Measurements from ENCODE around the gene AFF1.
A peak's percentile ranks its signal among the peaks of the same experiment; 100 is the strongest.
"Not testable (repeated sequence)": the region's sequence is repeated elsewhere in the genome, so short reads cannot be mapped to it uniquely, and the experiment has no call there.

AFF1 gene

DNA sequence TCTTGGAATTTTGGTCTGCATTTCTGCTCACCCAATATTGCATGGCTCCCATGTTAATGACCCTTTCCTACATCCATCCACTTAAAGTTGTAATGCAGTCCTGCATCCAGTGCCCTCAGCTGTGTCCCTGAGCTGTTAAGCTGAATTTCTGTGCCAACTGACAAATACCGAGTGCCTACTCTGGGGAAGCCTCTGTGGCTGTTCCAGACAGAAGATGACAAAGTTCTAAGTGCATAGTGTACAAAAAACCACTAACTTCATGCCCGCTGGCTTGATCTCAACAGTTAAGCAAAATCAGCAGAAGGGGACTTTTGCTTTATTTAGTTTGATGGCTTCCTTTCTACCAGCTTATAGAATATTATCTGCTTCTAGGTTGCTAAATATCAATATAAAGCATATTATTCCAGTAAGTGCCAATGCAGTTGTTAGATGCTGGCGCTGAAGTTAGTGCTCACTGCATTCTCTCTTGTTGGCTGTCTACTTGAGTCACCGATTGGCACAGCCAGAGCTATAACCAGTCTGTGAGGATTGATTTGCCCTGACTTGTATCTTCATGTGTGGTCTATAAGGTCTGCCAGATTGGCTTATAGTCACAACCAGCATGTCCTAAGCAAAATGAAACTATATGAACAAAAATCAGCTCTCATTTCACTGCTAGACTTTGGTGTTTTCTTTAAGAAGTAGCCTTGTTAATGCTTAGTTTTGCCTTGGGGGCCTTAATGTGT lies 186.7 kb downstream of the AFF1 start:
- DNase-seq, result no peak

DNA sequence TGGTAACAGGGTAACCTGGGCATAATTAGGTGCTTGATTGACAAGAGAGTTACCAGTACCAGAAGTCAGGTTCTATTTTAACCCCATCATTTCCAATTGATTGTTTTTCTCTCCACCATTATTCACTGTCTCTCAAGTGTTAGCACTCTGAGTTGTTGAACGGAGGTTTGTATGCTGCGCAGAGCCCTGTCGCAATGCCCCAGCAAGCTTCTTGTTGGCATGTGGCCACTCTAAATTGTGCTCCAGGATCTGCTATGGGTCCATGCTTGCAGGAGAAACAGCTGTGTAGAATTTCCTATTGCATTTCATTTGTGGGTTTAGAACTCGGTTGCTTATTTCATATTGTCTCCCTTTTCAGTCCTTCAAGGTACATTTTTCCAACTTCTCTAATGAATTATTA lies 187.4 kb downstream of the AFF1 start:
- DNase-seq, result no peak

DNA sequence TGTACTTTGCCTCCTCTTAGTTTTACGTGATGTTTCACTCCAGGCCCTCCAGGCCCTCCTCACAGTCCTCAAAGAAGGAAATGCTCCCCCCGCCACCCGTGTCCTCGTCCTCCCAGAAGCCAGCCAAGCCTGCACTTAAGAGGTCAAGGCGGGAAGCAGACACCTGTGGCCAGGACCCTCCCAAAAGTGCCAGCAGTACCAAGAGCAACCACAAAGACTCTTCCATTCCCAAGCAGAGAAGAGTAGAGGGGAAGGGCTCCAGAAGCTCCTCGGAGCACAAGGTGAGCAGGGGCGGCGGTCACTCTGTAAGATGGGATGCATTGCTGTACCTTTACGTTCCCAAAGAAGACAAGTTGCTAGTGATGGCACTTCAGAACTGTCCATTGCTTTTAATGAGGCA lies 191.2 kb downstream of the AFF1 start:
- DNase-seq, result no peak

DNA sequence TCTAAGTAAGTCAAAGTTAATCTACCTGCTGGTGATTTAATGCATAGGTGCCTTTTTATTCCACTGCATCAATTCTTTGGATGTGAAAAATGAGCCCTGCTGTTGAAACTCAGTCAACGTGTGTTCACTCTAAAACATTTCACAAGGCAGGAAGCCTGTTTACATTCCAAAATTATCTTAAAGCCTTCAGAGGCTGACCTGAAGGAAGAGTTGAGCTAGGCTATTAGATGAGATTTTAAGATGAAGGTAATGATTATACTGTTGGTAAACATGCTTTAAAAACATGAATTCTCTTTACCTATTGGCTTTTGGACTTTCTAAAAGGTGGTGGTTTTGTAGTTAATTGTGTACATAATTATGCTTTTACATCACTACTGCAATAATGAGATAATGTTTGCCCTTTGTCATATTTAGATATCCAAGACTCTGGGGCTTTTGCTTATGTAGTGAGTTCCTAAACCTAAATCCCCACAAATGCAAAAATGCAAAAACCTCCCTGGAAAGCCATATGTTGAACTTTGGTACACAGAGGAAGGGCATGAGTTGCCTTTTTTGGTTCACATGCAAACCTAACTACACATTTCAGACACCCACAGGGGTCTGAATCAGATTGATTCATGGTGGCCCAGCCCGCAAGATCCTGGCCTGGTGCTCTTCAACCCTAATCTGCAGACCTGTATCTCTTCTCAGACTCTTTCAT lies 193.3 kb downstream of the AFF1 start:
- no peak for DNase-seq

DNA sequence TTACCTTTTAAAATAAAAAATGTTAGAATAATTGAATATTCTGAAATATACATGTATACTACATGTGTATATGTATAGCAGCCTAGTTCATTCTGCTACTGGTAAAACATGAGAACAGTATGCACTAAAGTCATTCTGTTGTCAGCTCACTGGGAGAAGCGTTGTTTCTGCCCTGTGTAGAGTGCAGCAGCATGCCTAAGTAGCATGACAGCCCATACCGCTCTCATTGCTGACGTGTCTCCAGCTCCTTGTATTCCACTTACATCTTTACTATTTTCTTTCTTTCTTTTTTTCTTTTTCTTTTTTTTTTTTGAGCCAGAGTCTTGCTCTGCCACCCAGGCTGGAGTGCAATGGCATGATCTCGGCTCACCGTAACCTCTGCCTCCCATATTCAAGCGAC lies 194.9 kb downstream of the AFF1 start:
- no peak for DNase-seq

DNA sequence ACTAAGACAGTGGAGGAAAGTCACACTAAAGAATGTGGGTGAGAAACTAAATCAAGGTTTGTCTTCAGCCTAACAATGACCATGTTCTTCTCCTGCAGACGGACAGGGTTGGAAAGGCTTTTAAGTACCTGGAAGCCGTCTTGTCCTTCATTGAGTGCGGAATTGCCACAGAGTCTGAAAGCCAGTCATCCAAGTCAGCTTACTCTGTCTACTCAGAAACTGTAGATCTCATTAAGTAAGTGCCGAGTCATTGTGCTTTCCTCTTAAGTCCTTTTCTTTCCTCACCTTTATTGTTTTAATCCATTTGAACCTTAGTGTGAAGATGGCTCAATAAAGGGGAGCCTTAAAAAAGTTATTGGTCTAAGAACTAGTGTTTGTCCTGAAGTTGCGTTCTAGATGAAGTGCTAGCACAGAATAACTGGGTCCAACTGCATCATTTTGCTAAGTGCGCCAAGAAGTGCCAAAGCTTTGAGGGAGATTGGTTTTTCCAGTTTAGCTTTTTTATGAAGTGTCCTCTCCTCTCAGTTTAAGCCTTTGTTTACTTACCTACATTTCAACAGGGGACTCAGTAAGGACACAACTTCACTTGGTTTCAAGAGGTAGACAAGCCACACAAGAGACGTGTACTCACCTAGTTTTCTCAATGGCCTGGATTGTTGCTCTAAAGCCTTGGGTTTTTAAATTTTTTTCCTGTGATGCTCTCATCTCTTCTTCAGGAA lies 196.3 kb downstream of the AFF1 start:
- no peak for DNase-seq

DNA sequence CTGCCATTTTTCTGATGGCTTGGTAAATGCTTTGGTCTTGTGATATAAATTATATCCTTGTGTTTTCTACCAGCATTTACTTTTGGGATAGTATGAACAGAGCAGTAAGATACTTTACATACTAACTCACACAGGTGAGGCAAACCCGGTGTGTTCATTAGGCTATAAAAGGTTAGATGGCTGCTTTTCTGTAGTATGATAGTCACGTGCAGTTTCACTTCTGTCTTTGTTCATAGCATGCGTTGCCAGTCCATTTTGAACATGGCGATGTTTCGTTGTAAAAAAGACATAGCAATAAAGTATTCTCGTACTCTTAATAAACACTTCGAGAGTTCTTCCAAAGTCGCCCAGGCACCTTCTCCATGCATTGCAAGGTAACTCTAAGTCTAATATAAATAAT lies 197.2 kb downstream of the AFF1 start:
- no peak for DNase-seq

DNA sequence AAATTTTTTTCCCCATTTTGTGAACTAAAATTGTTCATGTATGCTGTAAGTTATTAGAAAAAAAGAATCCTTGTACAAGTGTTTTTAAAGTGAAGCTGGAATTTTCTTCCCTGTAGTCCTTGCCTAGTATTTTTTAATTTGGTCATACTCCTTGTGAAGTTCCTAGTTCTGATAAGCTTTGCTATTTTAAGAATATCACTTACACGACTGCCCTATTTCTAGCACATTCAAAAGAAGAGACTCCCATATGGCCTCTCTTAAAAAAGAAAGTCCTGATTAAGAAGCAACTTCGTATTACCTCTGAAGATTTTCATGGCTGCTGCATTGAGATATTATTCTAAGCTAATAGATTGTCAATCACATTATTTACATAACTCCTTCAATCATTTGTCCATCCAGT lies 198.4 kb downstream of the AFF1 start:
- DNase-seq, result no peak

DNA sequence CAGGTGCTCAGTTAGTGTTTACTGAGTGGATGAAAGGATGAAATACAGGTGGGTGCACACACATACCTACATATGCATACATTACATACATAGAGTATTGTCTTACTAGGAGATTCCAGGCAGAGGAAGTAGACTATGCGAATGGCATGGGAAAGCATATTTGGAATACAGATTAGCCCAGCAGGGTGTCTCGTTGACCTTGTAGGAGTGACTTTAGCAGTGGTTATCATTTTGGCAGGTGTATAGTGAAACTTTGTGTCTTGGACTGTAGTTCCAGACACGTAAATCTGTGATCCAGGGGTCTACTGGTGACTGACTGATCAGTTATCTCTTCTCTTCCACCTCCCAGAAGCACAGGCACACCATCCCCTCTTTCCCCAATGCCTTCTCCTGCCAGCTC lies 199.3 kb downstream of the AFF1 start:
- no peak for DNase-seq

DNA sequence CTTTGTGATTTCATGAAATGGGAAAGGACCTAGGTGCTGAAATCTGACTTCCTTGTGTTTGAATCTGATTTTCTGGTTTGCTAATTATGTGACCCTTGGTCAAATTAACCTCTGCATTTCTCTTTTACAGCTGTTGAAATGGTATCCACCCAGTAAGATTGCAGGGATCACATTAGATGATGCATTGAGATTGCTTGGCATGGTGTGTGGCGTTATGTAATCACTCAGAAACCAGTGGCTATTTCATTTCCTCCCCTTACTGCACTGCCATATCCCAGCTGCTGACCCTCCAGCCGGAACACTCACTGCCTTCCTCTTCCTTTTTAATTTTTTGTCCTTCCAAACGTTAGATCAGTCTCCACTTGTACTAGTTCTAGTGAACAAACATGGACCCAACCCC lies 206.6 kb downstream of the AFF1 start:
- DNase-seq, result no peak

DNA sequence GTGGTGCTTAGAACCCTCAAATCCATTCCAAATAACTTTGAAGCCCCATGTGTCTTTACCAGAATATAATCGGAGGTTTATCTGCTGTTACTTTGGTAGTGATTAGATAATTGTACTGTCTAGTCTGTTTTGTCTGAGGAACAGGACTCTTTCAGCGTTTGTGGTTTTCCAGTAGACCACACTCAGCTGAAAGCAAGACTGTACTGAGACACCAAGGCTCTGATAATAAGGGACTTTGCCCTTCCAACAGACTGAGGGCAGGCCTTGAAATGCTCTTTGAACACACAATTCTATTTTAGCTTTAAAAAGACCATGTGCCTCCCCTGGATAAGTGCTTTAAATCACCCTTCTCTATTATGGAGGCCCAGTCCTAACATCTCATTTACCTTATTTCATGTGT lies 209.5 kb downstream of the AFF1 start:
- DNase-seq, result no peak

DNA sequence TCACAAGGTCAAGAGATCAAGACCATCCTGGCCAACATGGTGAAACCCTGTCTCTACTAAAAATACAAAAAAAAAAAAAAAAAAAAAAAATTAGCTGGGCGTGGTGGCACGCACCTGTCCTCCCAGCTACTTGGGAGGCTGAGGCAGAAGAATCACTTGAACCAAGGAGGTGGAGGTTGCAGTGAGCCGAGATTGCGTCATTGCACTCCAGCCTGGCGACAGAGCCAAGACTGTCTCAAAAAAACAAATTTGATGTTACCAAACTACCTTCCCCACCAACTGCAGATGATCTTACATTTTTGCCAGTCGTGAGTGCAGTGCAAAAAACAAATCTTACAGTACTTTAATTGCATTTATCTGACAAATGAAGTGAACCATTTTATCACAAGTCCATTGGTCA lies 211.1 kb downstream of the AFF1 start:
- not testable (repeated sequence) for DNase-seq

DNA sequence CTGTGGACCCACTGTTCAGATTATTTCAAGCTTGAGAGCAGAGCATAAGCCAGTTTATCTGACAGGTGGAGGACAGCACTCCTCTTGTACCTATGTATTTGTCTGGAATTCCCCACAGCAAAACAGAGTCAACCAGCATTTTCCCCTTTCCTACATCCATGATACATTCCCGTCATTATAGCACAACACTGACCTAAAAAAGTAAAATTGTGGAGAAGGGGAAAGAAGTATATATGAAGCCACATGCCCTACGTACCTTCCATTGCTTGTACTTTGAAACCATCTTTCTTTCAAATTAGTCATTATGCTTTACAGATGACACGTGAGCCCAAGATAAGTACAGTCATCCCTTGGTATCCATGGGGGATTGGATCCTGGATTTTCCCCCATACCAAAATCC lies 212.3 kb downstream of the AFF1 start:
- no peak for DNase-seq

DNA sequence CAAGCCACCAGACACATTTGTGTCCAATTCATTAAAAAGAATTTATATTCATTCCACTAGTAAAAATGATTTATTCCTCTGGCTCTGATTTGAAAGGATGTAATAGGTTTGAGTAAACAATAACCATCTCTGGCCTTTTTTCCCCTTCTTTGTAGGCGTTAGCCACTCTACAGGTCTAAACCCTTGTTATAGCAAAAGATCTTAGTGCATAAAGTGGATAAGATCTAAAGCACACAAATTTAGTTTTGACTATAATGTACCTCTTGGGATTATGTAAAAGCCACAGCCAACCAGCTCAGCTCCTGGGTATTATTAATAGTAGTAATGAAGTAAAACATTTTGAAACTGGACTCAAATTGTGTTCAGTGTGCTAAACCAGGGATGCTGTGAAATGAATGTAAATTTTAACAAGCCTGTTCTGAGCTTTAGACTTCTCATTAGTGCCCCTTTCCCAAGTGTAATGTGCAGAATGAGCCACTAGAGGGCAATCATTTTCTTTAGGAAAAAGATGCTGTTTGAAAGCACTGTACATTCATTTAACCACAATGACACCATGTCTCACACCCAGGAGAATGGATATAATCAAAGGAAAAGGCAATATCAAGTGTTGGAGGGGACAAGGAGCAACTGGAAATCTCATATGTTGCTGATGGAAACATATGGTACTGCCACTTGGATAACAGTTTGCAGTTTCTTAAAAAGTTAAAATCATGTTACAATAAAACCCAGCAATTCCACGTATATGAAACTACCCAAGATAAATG lies 215.9 kb downstream of the AFF1 start:
- peak in 2 of 4 experiments; percentile 4 to 9 for DNase-seq

DNA sequence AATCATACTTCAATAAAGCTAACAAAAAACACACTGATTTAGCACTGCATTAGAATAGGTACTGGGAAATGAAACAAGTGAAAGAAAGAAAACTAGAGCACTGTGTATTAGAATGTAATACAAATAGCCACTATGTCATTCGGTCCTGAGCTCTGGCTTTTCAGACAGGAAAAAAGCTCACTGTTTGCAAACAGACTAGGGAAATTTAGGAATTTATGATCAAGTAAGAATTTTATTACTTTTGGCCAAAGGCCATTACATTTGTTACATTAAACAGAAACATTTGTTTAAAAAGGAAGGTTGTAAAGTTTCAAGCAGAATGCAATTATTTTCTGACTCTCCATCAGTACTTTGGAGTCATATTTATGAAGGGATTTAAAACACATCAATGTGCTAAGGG lies 216.9 kb downstream of the AFF1 start:
- DNase-seq, result no peak

DNA sequence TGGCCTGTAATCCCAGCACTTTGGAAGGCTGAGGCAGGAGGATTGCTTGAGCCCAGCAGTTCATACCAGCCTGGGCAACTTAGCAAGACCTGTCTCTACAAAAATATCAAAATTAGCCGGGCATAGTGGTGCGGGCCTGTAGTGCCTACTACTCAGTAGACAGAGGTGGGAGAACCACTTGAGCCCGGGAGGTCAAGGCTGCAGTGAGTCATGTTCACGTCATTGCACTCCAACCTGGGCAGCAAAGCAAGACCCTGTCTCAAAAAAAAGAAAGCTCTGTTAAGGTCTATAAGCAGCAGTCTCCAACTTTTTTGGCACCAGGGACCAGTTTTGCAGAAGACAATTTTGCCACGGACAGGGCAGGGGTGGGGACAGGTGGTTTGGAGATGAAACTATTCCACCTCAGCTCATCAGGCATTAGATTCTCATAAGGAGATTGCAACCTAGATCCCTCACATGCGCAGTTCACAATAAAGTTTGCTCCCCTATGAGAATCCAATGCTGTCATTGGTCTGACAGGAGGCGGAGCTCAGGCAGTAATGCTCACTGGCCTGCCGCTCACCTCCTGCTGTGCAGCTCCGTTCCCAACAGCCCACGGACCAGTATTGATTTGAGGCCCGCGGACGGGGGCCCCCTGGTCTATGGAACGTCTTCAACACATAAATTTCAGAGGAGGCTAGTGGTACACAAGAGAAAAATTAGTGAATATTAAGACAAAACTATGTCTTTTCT lies 217.7 kb downstream of the AFF1 start:
- DNase-seq, result no peak

DNA sequence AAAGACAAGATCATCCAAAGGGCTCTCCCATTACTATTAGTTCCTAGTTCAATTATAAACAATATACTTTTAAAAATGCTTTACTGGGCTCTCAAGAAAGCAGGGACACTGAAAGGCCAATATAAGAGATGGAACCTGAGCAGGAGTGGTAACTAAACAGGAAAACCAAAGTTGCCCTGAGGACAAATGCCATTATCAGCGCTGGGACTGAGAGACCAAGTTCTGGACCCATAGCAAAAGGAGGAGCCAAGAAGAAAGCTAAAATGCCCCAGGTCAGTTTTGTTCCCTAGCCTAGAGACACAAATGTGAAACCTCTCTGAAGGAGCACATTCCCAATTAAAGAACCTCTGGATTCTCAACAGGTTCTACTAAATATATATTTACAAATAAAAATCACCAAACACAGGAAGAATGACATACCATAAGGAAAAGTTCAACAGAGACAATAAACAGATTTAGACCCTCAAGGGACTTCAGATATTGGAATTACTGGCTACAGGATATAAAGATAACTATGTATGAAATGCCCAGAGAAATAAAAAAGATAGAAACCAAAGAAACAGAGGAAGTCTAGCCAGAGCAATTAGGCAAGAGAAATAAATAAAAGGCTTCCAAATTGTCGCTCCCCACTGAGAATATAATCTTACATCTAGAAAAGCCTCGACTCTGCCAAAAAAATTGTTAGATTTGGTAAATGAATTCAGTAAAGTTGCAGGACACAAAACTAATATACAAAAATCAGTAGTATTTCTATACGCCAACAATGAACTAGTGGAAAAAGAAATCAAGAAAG lies 218.5 kb downstream of the AFF1 start:
- DNase-seq, result no peak

DNA sequence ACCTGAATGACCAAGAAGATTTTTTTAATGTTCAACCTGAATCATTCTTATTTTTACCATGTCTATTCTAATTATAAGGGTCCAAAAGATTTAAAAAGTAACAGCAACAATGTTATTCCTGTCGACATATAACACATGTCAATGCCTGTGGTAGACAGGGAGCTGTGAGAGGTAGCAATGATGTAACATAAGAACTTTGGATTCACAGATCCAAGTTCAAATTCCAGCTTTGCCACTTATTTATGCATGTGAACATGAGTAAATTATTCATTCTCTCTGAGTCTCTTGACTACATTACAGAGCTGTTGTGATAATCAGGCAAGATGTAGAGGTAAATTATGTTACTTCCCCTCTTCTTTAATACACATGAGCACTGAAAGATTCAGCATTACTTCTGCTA lies 231.1 kb downstream of the AFF1 start:
- no peak for DNase-seq

DNA sequence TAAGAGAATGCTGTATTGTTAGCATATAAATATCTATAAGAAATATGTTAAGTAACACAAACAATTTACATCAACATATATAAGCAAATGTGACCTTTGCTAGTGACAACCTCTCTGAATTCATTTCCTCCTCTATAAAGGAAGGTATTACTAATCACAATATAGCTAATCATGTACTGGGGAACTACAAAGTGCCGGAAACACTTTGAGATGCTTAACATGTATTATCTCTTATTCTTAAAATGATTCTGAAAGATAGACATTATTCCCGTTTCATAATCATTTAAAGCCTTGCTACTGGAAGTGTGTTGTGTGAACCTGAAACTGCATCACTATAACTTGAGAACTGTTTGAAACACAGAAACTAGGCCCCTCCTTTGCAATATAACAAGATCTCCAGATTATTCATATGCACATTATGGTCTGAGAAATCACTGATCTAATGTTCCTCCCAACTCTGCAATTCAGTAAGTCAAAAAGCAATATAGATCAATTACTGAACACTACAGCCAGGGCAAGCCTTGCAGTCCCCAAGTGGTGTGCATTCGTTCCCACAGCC lies 231.6 kb downstream of the AFF1 start:
- no peak for DNase-seq

DNA sequence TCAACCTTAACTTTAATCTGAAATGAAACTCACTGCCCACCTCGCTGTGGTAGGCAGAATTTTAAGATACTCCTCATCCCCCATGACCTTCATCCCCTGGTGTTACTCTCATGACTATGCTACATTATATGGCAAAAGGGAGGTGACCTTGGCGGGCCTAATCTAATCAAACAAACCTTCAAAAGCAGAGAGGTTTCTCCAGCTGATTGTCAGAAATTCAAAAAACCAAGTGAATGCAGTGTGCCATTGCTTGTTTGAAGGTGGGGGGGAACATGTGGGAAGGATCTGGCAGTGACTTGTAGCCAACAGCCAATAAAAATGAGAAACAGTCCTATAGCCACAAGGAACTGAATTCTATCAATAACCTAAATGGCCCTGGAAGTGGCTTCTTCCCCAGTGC lies 237.1 kb downstream of the AFF1 start:
- DNase-seq, result no peak

DNA sequence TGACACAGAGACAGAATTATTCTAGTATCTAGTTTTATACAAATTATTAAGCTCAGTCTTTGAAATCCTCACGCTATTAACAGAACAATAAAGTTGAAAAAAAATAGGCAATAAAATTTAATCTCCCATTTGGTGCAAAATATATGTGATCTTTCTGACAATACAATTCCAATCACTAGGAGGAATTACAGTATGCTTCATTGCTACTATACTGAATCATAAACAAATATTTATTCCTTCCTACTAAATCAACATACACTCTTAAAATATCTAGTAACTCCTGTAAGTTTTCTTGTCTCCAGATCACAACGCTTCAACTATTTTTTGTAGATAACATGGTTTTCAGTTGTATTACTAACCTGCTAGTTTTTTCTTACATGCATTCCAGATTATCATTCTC lies 239.9 kb downstream of the AFF1 start:
- no peak for DNase-seq

DNA sequence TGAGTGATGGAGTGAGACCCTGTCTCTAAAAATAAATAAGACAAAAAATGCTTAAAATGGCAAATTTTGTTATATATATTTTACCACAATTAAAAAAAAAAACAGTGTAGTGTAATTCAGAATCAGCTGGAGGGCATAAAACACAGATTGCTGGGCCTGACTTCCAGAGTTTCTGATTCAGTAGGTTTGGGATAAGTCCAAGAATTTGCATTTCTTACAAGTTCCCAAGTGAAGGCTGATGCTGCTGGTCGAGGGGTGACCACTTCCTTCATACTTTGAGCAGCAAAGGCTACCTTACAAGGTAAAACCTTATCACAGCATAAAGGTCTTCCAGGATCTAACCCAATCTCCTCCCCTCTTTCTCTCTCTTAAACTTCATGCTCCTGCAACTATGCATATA lies 244.9 kb downstream of the AFF1 start:
- DNase-seq, result no peak
